Activated T-cell treated with anti-CD3 and anti-CD28 coated beads, Interleukin-2, amount 50 U/mL, for 4 hours (primary cell): ENCODE data around the gene PNMA8A. TPM values are rescaled to one million over a fixed set of nuclear protein-coding genes. Genes with fewer than 3 reads are reported as not detected.
"Not testable (repeated sequence)": the region's sequence is repeated elsewhere in the genome, so short reads cannot be mapped to it uniquely, and the experiment has no call there.

Experiments
- ATAC-seq, 2 donors: fragments of 200-7000 bp; cut with Tn5 transposase; one replicate each; pipeline ENCODE4 v1.10.0; 2021
- DNase-seq: peaks from one replicate; pipeline ENCODE4 v3.0.0-alpha.2; 2020
- H3K27me3 Mint-ChIP-seq: one replicate; pipeline ENCODE4 v1.8.0; 2021; ENCODE audit warnings: low read depth, mixed read lengths
- H3K36me3 Mint-ChIP-seq: one replicate; pipeline ENCODE4 v1.8.0; 2022; ENCODE audit warnings: mixed read lengths; ENCODE audit not compliant: insufficient read depth
- H3K4me1 Mint-ChIP-seq: one replicate; pipeline ENCODE4 v1.8.0; 2021; ENCODE audit warnings: low read depth, mixed read lengths
- H3K4me3 Mint-ChIP-seq: one replicate; pipeline ENCODE4 v1.8.0; 2021; ENCODE audit warnings: mild to moderate bottlenecking, moderate library complexity, mixed read lengths
- H3K9me3 Mint-ChIP-seq: one replicate; pipeline ENCODE4 v1.8.0; 2021; ENCODE audit warnings: mixed read lengths
- total RNA-seq, 3 donors: library from RNA; stranded (reverse); gene quantifications; one replicate each; pipeline ENCODE4 v1.2.1, GENCODE V29; 2021

Gene PNMA8A
- total RNA-seq, result under 1 TPM in 1 of 3 donors, not detected in 2; 0.41 TPM

GRCh38 chr19:46471116-46471733 is at the start of gene PNMA8A:
TSS of gene PNMA8A (minus strand) at chr19:46471563. CDS start at chr19:46471035, 528 bp downstream.
- Mint-ChIP-seq H3K4me1 (peaks cover 12% of the 10 kb centered on the region), H3K27me3 (peaks cover 54% of the 10 kb centered on the region), H3K4me3 (no peak within 1 kb of the TSS), H3K36me3 (no peaks in the 10 kb centered on the region), H3K9me3 (no peaks in the 10 kb centered on the region)
- DNase-seq (no peak), ATAC-seq (peak in 1 of 2 donors; percentile 35)

GRCh38 chr19:46520616-46521015 is 49.3 kb upstream of the PNMA8A start:
- peaks cover 60% of the 10 kb centered on the region for H3K4me1 Mint-ChIP-seq
- DNase-seq, result no peak
- ATAC-seq, result no peak
- H3K27me3 Mint-ChIP-seq, result no peaks in the 10 kb centered on the region
- no peaks in the 10 kb centered on the region for H3K36me3 Mint-ChIP-seq
- no peaks in the 10 kb centered on the region for H3K9me3 Mint-ChIP-seq
- H3K4me3 Mint-ChIP-seq, result no peak overlapping the region

- Mint-ChIP-seq H3K4me3 (no peak overlapping the region), H3K4me1 (peaks cover 42% of the 10 kb centered on the region), H3K9me3 (no peaks in the 10 kb centered on the region), H3K36me3 (no peaks in the 10 kb centered on the region), H3K27me3 (peaks cover 14% of the 10 kb centered on the region)
- ATAC-seq (no peak), DNase-seq (no peak)
Measured at GRCh38 chr19:46517471-46517870, 46.1 kb upstream of the PNMA8A start.

GRCh38 chr19:46515879-46516350 is 44.6 kb upstream of the PNMA8A start:
- peak; percentile 65 to 76 for ATAC-seq
- Mint-ChIP-seq H3K9me3 (peaks cover 2% of the 10 kb centered on the region), H3K4me1 (peaks cover 32% of the 10 kb centered on the region), H3K36me3 (no peaks in the 10 kb centered on the region), H3K4me3 (no peak overlapping the region), H3K27me3 (peaks cover 16% of the 10 kb centered on the region)
- peak; percentile 31 for DNase-seq

- Mint-ChIP-seq H3K36me3 (no peaks in the 10 kb centered on the region), H3K27me3 (peaks cover 17% of the 10 kb centered on the region), H3K9me3 (peaks cover 3% of the 10 kb centered on the region), H3K4me3 (no peak overlapping the region), H3K4me1 (peaks cover 28% of the 10 kb centered on the region)
- ATAC-seq, result no peak
- DNase-seq, result no peak
Measured at GRCh38 chr19:46515290-46515609, 43.9 kb upstream of the PNMA8A start.

GRCh38 chr19:46514589-46515289 is 43.4 kb upstream of the PNMA8A start:
- ATAC-seq (no peak), DNase-seq (no peak)
- Mint-ChIP-seq H3K9me3 (peaks cover 3% of the 10 kb centered on the region), H3K4me3 (no peak overlapping the region), H3K36me3 (no peaks in the 10 kb centered on the region), H3K4me1 (peaks cover 23% of the 10 kb centered on the region), H3K27me3 (peaks cover 17% of the 10 kb centered on the region)

GRCh38 chr19:46513461-46514236 is 42.3 kb upstream of the PNMA8A start:
- Mint-ChIP-seq H3K27me3 (peaks cover 19% of the 10 kb centered on the region), H3K4me3 (no peak overlapping the region), H3K36me3 (no peaks in the 10 kb centered on the region), H3K9me3 (peaks cover 3% of the 10 kb centered on the region), H3K4me1 (peaks cover 14% of the 10 kb centered on the region)
- peak; percentile 82 for DNase-seq
- peak; percentile 84 to 90 for ATAC-seq

- DNase-seq (no peak), ATAC-seq (no peak)
- Mint-ChIP-seq H3K36me3 (no peaks in the 10 kb centered on the region), H3K4me1 (peaks cover 6% of the 10 kb centered on the region), H3K9me3 (peaks cover 3% of the 10 kb centered on the region), H3K4me3 (no peak overlapping the region), H3K27me3 (peaks cover 32% of the 10 kb centered on the region)
Measured at GRCh38 chr19:46511237-46511636, 39.9 kb upstream of the PNMA8A start.

- H3K4me3 Mint-ChIP-seq, result no peak overlapping the region
- no peaks in the 10 kb centered on the region for H3K4me1 Mint-ChIP-seq
- no peak for DNase-seq
- no peak for ATAC-seq
- no peaks in the 10 kb centered on the region for H3K36me3 Mint-ChIP-seq
- H3K27me3 Mint-ChIP-seq, result peaks cover 29% of the 10 kb centered on the region
- H3K9me3 Mint-ChIP-seq, result peaks cover 3% of the 10 kb centered on the region
Measured at GRCh38 chr19:46508206-46508605, 36.8 kb upstream of the PNMA8A start.

GRCh38 chr19:46503848-46504453 is 32.6 kb upstream of the PNMA8A start:
- ATAC-seq, result no peak
- H3K4me3 Mint-ChIP-seq, result no peak overlapping the region
- H3K27me3 Mint-ChIP-seq, result peaks cover 33% of the 10 kb centered on the region
- no peaks in the 10 kb centered on the region for H3K4me1 Mint-ChIP-seq
- H3K36me3 Mint-ChIP-seq, result no peaks in the 10 kb centered on the region
- no peaks in the 10 kb centered on the region for H3K9me3 Mint-ChIP-seq
- no peak for DNase-seq

- ATAC-seq (no peak), DNase-seq (no peak)
- Mint-ChIP-seq H3K27me3 (peaks cover 31% of the 10 kb centered on the region), H3K36me3 (no peaks in the 10 kb centered on the region), H3K4me1 (no peaks in the 10 kb centered on the region), H3K4me3 (no peak overlapping the region), H3K9me3 (no peaks in the 10 kb centered on the region)
Measured at GRCh38 chr19:46502891-46503290, 31.5 kb upstream of the PNMA8A start.

- ATAC-seq (no peak), DNase-seq (no peak)
- Mint-ChIP-seq H3K4me3 (no peak overlapping the region), H3K27me3 (peaks cover 29% of the 10 kb centered on the region), H3K9me3 (no peaks in the 10 kb centered on the region), H3K4me1 (peaks cover 3% of the 10 kb centered on the region), H3K36me3 (no peaks in the 10 kb centered on the region)
Measured at GRCh38 chr19:46499692-46500091, 28.3 kb upstream of the PNMA8A start.

- peaks cover 37% of the 10 kb centered on the region for H3K27me3 Mint-ChIP-seq
Measured at GRCh38 chr19:46497773-46498172, 26.4 kb upstream of the PNMA8A start.

GRCh38 chr19:46496886-46497285 is 25.5 kb upstream of the PNMA8A start:
- peaks cover 43% of the 10 kb centered on the region for H3K27me3 Mint-ChIP-seq
- H3K4me3 Mint-ChIP-seq, result not testable (repeated sequence)

More at GRCh38 chr19:46497773-46498172, 26.4 kb upstream of the PNMA8A start:
- Mint-ChIP-seq H3K4me1 (peaks cover 11% of the 10 kb centered on the region), H3K4me3 (no peak overlapping the region), H3K36me3 (no peaks in the 10 kb centered on the region), H3K9me3 (no peaks in the 10 kb centered on the region)
- ATAC-seq (no peak), DNase-seq (no peak)

More at GRCh38 chr19:46496886-46497285, 25.5 kb upstream of the PNMA8A start:
- not testable (repeated sequence) for H3K9me3 Mint-ChIP-seq, DNase-seq, H3K36me3 Mint-ChIP-seq, ATAC-seq
- peaks cover 13% of the 10 kb centered on the region for H3K4me1 Mint-ChIP-seq
